IPS-NIHi7 (cell line): ENCODE measurements around the gene ZNF804B.
"Not testable (repeated sequence)": the region's sequence is repeated elsewhere in the genome, so short reads cannot be mapped to it uniquely, and the experiment has no call there.

Experiments used
- DNase-seq: peaks from one replicate; pipeline ENCODE4 v3.0.0; 2012; ENCODE audit warnings: mixed read lengths; ENCODE audit errors: extremely low spot score

The ZNF804B gene

GRCh38 chr7:89077992-89078391, 318.5 kb downstream of the ZNF804B start:
- no peak for DNase-seq

GRCh38 chr7:89085580-89085979, 326.1 kb downstream of the ZNF804B start:
- DNase-seq: no peak

DNA sequence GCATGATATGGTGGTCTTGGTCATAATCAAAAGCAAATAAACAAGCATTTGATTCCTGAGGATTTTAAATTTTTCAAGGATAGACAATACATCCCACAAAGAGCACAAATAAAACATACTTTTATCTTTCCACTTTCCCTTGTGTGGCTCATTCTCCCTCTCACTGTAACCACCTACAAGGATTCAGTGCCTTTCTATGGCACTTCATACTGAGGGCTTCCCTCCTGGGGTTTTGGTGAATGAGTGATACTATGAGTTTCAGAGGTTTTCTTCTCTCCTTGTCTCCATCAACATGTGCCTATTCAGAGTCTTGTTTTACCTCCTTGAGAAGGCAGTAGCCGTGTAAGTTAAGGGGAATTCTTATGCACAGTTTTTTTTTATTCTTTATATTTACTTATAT, 332.1 kb downstream of the ZNF804B start:
- DNase-seq: no peak

DNA sequence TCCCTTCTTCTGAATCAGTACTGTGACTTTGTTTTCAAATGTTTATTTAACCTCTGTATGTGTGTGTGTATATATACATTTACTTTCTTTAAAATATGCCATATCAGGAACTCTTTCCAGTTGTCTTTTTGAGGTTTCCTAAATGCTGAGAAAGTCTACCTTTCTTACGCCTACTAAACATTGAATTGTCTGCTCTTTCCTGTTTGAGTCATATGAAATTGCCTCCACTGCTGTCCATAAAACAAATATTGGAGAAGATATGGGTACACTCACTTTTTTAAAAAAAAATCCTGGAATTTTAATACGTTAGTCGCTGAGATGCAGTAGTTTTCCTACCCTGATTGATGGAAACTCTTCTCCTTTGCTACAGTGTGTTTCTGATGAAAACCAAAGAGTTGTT, 334.8 kb downstream of the ZNF804B start:
- DNase-seq: no peak

- DNase-seq: no peak
Measured at GRCh38 chr7:89103564-89103963, 344.1 kb downstream of the ZNF804B start.

GRCh38 chr7:89104748-89105685, 345.5 kb downstream of the ZNF804B start:
- no peak for DNase-seq

- no peak for DNase-seq
Measured at GRCh38 chr7:89123871-89124270, 364.4 kb downstream of the ZNF804B start.

GRCh38 chr7:89129600-89130375, 370.3 kb downstream of the ZNF804B start:
- DNase-seq: no peak

DNA sequence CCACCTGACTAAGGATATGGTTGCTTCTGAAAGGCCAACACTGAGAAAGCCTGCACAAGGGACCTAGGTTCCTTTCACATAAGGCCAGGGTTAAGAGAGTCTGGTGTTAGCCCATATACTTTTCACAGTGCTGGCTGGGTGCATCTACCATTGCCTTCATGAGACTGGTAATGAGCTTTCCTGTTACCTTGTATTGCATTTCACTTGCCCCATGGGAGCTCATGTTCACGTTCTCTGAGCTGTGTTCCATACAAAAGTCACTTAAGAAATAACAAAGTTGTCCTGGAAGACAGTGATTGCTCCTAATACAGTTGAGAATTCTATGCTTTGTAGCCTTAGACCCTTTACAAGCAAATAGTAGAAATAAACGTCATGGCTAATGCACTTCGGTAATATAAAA, 373.9 kb downstream of the ZNF804B start:
- no peak for DNase-seq

GRCh38 chr7:89133819-89134218, 374.3 kb downstream of the ZNF804B start:
- no peak for DNase-seq

GRCh38 chr7:89145801-89146200, 386.3 kb downstream of the ZNF804B start:
- DNase-seq: no peak

DNA sequence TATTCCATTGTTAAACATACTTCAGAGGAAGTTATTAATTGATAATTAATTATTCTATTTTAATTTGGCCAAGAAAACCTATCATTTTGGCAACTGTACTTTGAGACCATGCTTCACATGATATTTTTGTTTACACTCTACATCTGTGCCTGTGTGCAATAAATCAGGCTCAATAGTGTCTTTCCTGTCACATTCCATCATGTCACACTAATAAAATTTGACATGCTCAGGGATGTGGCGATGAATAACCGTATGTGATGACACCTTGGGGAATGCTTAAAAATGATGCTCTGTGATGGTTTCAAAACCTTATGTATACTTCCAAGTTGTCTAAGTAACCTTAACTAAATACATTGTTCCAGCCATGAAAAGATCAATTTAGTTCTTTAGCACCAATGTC, 400.6 kb downstream of the ZNF804B start:
- no peak for DNase-seq

DNA sequence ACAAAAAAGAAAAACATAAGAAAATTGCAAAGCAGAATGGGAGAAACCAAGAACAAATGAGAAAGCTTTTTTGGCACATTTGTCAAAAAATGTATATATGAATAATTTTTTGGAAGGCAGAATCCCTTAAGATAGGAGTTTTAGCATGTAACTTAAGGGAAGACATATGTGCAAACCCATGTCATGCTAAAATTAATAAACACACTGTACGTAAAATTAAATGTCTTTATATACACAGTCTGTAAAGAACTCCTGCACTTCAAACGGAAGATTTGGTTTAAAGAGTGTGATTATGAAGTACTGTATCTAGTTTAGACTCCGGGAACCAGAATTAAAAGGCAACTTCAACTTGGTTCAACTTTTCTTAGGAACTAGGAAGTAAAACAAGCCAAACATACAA, 405.9 kb downstream of the ZNF804B start:
- DNase-seq: no peak

GRCh38 chr7:89170628-89171027, 411.1 kb downstream of the ZNF804B start:
- no peak for DNase-seq

- DNase-seq: no peak
Measured at GRCh38 chr7:89182116-89182515, 422.6 kb downstream of the ZNF804B start.

- DNase-seq: no peak
Measured at GRCh38 chr7:89183712-89184111, 424.2 kb downstream of the ZNF804B start.

DNA sequence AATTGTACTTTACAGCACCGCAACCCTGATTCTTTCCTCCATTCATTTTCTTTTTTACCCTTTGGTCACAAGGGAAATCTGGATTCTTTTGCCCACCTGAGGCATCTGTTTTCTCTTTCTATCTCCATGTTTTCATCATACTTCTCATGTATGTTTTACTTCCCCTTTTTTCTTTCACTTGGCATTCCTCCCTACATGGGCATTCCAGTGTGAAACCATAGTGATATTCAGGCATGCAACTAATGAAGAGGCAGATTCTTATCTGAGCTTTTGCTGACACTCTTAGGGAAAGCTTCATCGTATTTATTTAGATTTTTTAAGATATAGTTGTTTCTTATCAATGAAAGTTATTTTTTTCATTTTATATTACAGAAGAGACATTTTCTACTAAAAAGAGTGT, 441.3 kb downstream of the ZNF804B start:
- DNase-seq: no peak

- no peak for DNase-seq
Measured at GRCh38 chr7:89223900-89224395, 464.4 kb downstream of the ZNF804B start.

DNA sequence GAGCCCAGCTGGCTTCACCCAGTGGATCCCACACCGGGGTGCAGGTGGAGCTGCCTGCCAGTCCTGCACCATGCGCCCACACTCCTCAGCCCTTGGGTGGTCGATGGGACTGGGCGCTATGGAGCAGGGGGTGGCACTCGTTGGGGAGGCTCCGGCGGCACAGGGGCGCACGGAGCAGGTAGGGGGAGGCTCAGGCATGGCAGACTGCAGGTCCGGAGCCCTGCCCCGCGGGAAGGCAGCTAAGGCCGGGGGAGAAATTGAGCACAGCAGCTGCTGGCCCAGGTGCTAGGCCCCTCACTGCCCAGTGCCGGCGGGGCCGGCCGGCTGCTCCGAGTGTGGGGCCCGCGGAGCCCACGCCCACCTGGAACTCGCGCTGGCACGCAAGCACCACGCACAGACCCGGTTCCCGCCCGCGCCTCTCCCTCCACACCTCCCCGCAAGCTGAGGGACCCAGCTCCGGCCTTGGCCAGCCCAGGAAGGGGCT, 469.2 kb downstream of the ZNF804B start:
- DNase-seq: not testable (repeated sequence)

DNA sequence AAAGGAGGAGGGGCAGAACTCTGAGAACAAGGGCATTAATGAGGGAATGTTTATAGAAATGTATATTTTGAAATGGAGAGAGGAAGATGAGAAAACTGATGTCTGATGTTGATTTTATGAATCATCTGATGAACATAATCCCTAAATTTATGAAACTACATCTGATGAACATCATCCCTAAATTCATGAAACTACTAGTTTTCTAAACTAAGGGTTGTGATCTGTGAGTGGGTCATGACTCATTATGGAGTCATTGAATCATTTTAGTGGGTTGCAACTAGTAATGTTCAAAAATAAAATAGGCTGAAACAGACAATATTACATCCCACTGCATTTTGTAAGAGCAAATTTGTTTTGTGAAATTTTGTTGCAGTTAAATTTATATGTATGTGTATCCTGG, 478.7 kb downstream of the ZNF804B start:
- DNase-seq: no peak

GRCh38 chr7:89246196-89246595, 486.7 kb downstream of the ZNF804B start:
- no peak for DNase-seq

GRCh38 chr7:89247207-89247606, 487.7 kb downstream of the ZNF804B start:
- DNase-seq: peak; percentile 8

DNA sequence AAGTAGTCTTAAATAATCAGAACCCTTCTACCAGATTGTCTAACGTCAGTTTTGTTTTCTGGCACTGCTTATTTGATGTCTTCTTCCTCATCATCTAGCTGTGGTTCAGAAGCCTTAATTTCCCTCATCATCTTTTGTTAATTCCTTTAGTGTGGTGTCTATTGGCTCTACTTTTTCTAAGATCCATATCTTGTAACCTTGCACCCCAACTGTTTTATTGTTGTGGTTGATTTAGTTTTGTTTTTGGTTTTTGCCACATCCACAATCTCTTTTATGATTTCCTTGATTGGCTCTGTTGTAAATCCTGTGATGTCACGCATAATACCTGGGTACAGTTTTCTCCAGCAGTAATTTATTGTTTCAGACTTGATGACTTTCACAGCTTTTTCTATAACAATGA, 499.6 kb downstream of the ZNF804B start:
- no peak for DNase-seq
